SK-N-SH (cell line): Measurements from ENCODE around the gene C1orf174. TPM values are rescaled to one million over a fixed set of nuclear protein-coding genes. Genes with fewer than 3 reads are reported as not detected.

ENCODE experiments used
- CTCF ChIA-PET: fragments of 300-600, 350-600 bp; formaldehyde crosslinking; extraction: SDS; loops from one replicate; lab custom pipeline; 2021; lab: Yijun Ruan, JAX
- POLR2A ChIA-PET: fragments of 350-600 bp; sonication (Branson Sonifier 250); formaldehyde crosslinking; extraction: SDS; loops from one replicate; lab custom pipeline; 2020; ENCODE audit warnings: antibody characterized with exemption, inconsistent platforms; lab: Yijun Ruan, JAX
- DNase-seq: peaks from one replicate; pipeline ENCODE4 v3.0.0; 2012
- H2AFZ ChIP-seq: fragments of 200-600 bp; sonication (generic); 2 replicates; pipeline ENCODE4 v1.8.1; 2016; ENCODE audit warnings: antibody characterized with exemption, mild to moderate bottlenecking, low read depth
- H3F3A ChIP-seq: fragments of 200-600 bp; sonication (generic); replicated peaks from 2 replicates; pipeline ENCODE3; 2016; ENCODE audit warnings: antibody characterized with exemption, mild to moderate bottlenecking; ENCODE audit not compliant: insufficient read depth
- H3K27ac ChIP-seq, 2 experiments: fragments of 200-500 bp in 1 of 2; fragments of 200-600 bp in 1 of 2; sonication (Bioruptor generic) in 1 of 2; sonication (generic), shearing (Covaris generic) in 1 of 2; 2 replicates each; pipeline versions ENCODE4 v1.5.1 to v1.6.1; 2014 to 2016; ENCODE audit warnings: low read depth in 2 of 2, inconsistent platforms in 1 of 2, low read length in 1 of 2, mild to moderate bottlenecking in 1 of 2, mixed read lengths in 1 of 2
- H3K27me3 ChIP-seq: fragments of 200-600 bp; sonication (generic), shearing (Covaris generic); 2 replicates; pipeline ENCODE4 v1.6.1; 2016; ENCODE audit warnings: mixed run types; ENCODE audit not compliant: insufficient read depth
- H3K36me3 ChIP-seq, 2 experiments: fragments of 200-500 bp in 1 of 2; fragments of 200-600 bp in 1 of 2; sonication (Bioruptor generic) in 1 of 2; sonication (generic) in 1 of 2; replicated peaks in 1 of 2; 2 replicates each; pipeline versions ENCODE3 to v1.5.1; 2014 to 2016; ENCODE audit warnings: low read length in 1 of 2, mild to moderate bottlenecking in 1 of 2; ENCODE audit not compliant: insufficient read depth in 2 of 2, control insufficient read depth in 1 of 2
- H3K4me1 ChIP-seq, 2 experiments: fragments of 200-500 bp in 1 of 2; fragments of 200-600 bp in 1 of 2; sonication (Bioruptor generic) in 1 of 2; sonication (generic), shearing (Covaris generic) in 1 of 2; 2 replicates each; pipeline versions ENCODE4 v1.5.1 to v1.6.1; 2014 to 2016; ENCODE audit warnings: low read depth in 1 of 2, low read length in 1 of 2, mixed run types in 1 of 2; ENCODE audit not compliant: insufficient read depth in 2 of 2, control insufficient read depth in 1 of 2
- H3K4me2 ChIP-seq: fragments of 200-600 bp; sonication (generic), shearing (Covaris generic); 2 replicates; pipeline ENCODE4 v1.6.1; 2017; ENCODE audit warnings: mixed run types
- H3K4me3 ChIP-seq, 2 experiments: fragments of 200-500 bp in 1 of 2; fragments of 200-600 bp in 1 of 2; sonication (Bioruptor generic) in 1 of 2; sonication (generic), shearing (Covaris generic) in 1 of 2; 2 replicates each; pipeline versions ENCODE4 v1.5.1 to v1.8.1; 2014 to 2016; ENCODE audit warnings: low read depth in 2 of 2, inconsistent platforms in 1 of 2, low read length in 1 of 2, mild to moderate bottlenecking in 1 of 2, mixed read lengths in 1 of 2, moderate library complexity in 1 of 2
- H3K79me2 ChIP-seq: fragments of 200-600 bp; sonication (generic); 2 replicates; pipeline ENCODE4 v1.8.1; 2017; ENCODE audit warnings: mild to moderate bottlenecking; ENCODE audit not compliant: insufficient read depth
- H3K9ac ChIP-seq: fragments of 200-600 bp; sonication (generic); 2 replicates; pipeline ENCODE4 v1.6.1; 2017; ENCODE audit warnings: mixed run types
- H3K9me2 ChIP-seq: fragments of 200-600 bp; sonication (generic); 2 replicates; pipeline ENCODE4 v1.6.1; 2017; ENCODE audit warnings: mixed run types
- H3K9me3 ChIP-seq: fragments of 200-600 bp; sonication (generic); 2 replicates; pipeline ENCODE4 v1.6.1; 2017; ENCODE audit warnings: mixed run types, mild to moderate bottlenecking, moderate library complexity
- H4K20me1 ChIP-seq: fragments of 200-600 bp; sonication (generic); 2 replicates; pipeline ENCODE4 v1.6.1; 2017; ENCODE audit warnings: mild to moderate bottlenecking, mixed run types; ENCODE audit not compliant: insufficient read depth
- ELF1 ChIP-seq: IDR thresholded peaks from 2 replicates; pipeline ENCODE4 v1.4.0; 2012
- EP300 ChIP-seq, 2 experiments: IDR thresholded peaks; 2 replicates each; pipeline versions ENCODE4 v1.4.0 to v1.6.1; 2012; ENCODE audit warnings: borderline replicate concordance in 1 of 2, low read depth in 1 of 2, low read length in 1 of 2
- EZH2phosphoT487 ChIP-seq: fragments of 200-600 bp; sonication (generic); IDR thresholded peaks from 2 replicates; pipeline ENCODE4 v1.6.1; 2017; ENCODE audit warnings: low read depth, mixed run types, mild to moderate bottlenecking, antibody characterized with exemption, moderate library complexity, borderline replicate concordance
- FOSL2 ChIP-seq: IDR thresholded peaks from 2 replicates; pipeline ENCODE4 v1.4.0; 2012; ENCODE audit warnings: low read depth, mild to moderate bottlenecking, moderate library complexity, borderline replicate concordance
- FOXM1 ChIP-seq: IDR thresholded peaks from 2 replicates; pipeline ENCODE4 v1.4.0; 2012; ENCODE audit warnings: low read depth, mild to moderate bottlenecking
- GABPA ChIP-seq: IDR thresholded peaks from 2 replicates; pipeline ENCODE4 v1.4.0; 2012; ENCODE audit warnings: low read depth, mild to moderate bottlenecking
- IRF3 ChIP-seq: fragments of 150-350 bp; IDR thresholded peaks from 2 replicates; pipeline ENCODE4 v1.6.1; 2016; ENCODE audit warnings: mild to moderate bottlenecking, low read depth, low read length
- JUND ChIP-seq: IDR thresholded peaks from 2 replicates; pipeline ENCODE4 v1.4.0; 2012
- MAX ChIP-seq: IDR thresholded peaks from 2 replicates; pipeline ENCODE4 v1.4.0; 2012; ENCODE audit warnings: low read depth
- MXI1 ChIP-seq: IDR thresholded peaks from 2 replicates; pipeline ENCODE4 v1.6.1; 2012; ENCODE audit warnings: mild to moderate bottlenecking, low read depth, low read length, improper control_type of control experiment
- NRF1 ChIP-seq: IDR thresholded peaks from 2 replicates; pipeline ENCODE4 v1.6.1; 2012; ENCODE audit warnings: low read depth, mild to moderate bottlenecking, low read length
- PBX3 ChIP-seq: IDR thresholded peaks from 2 replicates; pipeline ENCODE4; 2012
- RAD21 ChIP-seq: IDR thresholded peaks from 2 replicates; pipeline ENCODE4 v1.6.1; 2012; ENCODE audit warnings: mild to moderate bottlenecking, low read length
- RCOR1 ChIP-seq: fragments of 150-350 bp; IDR thresholded peaks from 2 replicates; pipeline ENCODE4 v1.6.1; 2017; ENCODE audit warnings: antibody characterized with exemption, low read length
- RXRA ChIP-seq: IDR thresholded peaks from 2 replicates; pipeline ENCODE4 v1.4.0; 2012; ENCODE audit warnings: low read depth, mild to moderate bottlenecking, borderline replicate concordance
- SIN3A ChIP-seq: IDR thresholded peaks from 2 replicates; pipeline ENCODE4 v1.6.1; 2012; ENCODE audit warnings: low read depth, mild to moderate bottlenecking, low read length, moderate library complexity, borderline replicate concordance
- TCF12 ChIP-seq: IDR thresholded peaks from 2 replicates; pipeline ENCODE4 v1.4.0; 2012
- TEAD4 ChIP-seq: IDR thresholded peaks from 2 replicates; pipeline ENCODE4 v1.4.0; 2012; ENCODE audit warnings: mild to moderate bottlenecking, borderline replicate concordance; ENCODE audit not compliant: insufficient read depth
- USF2 ChIP-seq: fragments of 150-350 bp; IDR thresholded peaks from 2 replicates; pipeline ENCODE4 v1.6.1; 2017; ENCODE audit warnings: antibody characterized with exemption, low read length, low read depth, borderline replicate concordance
- YY1 ChIP-seq: IDR thresholded peaks from 2 replicates; pipeline ENCODE4 v1.4.0; 2012; ENCODE audit warnings: low read depth, mild to moderate bottlenecking
- WGBS: methylation state at CpG from one replicate; pipeline ENCODE4 v1.1.6; 2017; ENCODE audit warnings: low lambda C conversion rate; 5-methylcytosine and 5-hydroxymethylcytosine counted together
- polyA plus RNA-seq, 3 experiments: library from polyadenylated mRNA; depleted of rRNA; stranded (reverse); fragments of >200 nt; gene quantifications; 2 replicates each; pipeline ENCODE4 v1.2.3, GENCODE V29; 2012

C1orf174 gene
- polyA plus RNA-seq, 1 of the 3 experiments (the other 2 are of a cell fraction), result 21.4 TPM

GRCh38 chr1:3944578-3945125, 44.6 kb upstream of the C1orf174 start (continued):
- TF ChIP-seq TEAD4, result no peak
- no peak for TF ChIP-seq RCOR1
- TF ChIP-seq YY1, result no peak
- TF ChIP-seq EP300 (IDR thresholded peaks at IDR 0.05; ENCODE audit: borderline replicate concordance in 1 of 2, low read depth in 1 of 2, low read length in 1 of 2), result no peak

GRCh38 chr1:3943806-3944577, 43.9 kb upstream of the C1orf174 start:
- Histone ChIP-seq H3K9ac (no peak overlapping the region), H3K27me3 (no peaks in the 10 kb centered on the region), H3K27ac (no peak overlapping the region), H3K79me2 (no peaks in the 10 kb centered on the region), H2AFZ (no peak overlapping the region), H3K4me2 (no peak overlapping the region), H3K4me3 (no peak overlapping the region), H4K20me1 (no peaks in the 10 kb centered on the region), H3K36me3 (no peaks in the 10 kb centered on the region), H3K4me1 (no peaks in the 10 kb centered on the region; a peak in 1 of 4 replicates), H3K9me2 (no peaks in the 10 kb centered on the region), H3K9me3 (no peaks in the 10 kb centered on the region), H3F3A (no peaks in the 10 kb centered on the region)
- no peak for DNase-seq
- WGBS, result 69% methylated on average over 29 of the region's 29 CpGs
- ChIA-PET CTCF (no interaction called here), POLR2A (no interaction called here)
- TF ChIP-seq EZH2phosphoT487 (no peak), FOSL2 (no peak), TEAD4 (no peak), MXI1 (no peak), JUND (no peak), YY1 (no peak), MAX (no peak), GABPA (no peak), TCF12 (no peak), RAD21 (no peak), EP300 (IDR thresholded peaks at IDR 0.05; ENCODE audit: borderline replicate concordance in 1 of 2, low read depth in 1 of 2, low read length in 1 of 2) (no peak), PBX3 (no peak), ELF1 (no peak), USF2 (no peak), RXRA (no peak), FOXM1 (no peak), IRF3 (no peak), SIN3A (no peak), NRF1 (no peak)
